Esophagus muscularis mucosa (tissue), 4 donors: ENCODE results near the gene MOSPD2.

Source experiments
- CTCF ChIP-seq, 3 experiments: fragments of 200-600 bp in 2 of 3; fragments of 450-650 bp in 1 of 3; sonication (generic) in 2 of 3; IDR thresholded peaks; one replicate each; pipeline ENCODE4 v1.5.1; 2017 to 2019; ENCODE audit warnings: antibody characterized with exemption in 3 of 3, mild to moderate bottlenecking in 2 of 3, moderate library complexity in 1 of 3
- EP300 ChIP-seq: sonication (generic); formaldehyde crosslinking; IDR thresholded peaks from one replicate; pipeline ENCODE4 v1.6.1; 2017; ENCODE audit warnings: antibody characterized with exemption
- POLR2A ChIP-seq: fragments of 450-650 bp; IDR thresholded peaks from one replicate; pipeline ENCODE4 v1.6.1; 2017; ENCODE audit warnings: antibody characterized with exemption, moderate library complexity, mild to moderate bottlenecking, low read depth
- POLR2AphosphoS5 ChIP-seq, 2 donors: sonication (generic); formaldehyde crosslinking; IDR thresholded peaks; one replicate each; pipeline ENCODE4 v1.6.1; 2017; ENCODE audit warnings: antibody characterized with exemption in 2 of 2

GRCh38 chrX:14825851-14826250 lies 47.4 kb upstream of the MOSPD2 start:
- TF ChIP-seq CTCF (IDR thresholded peaks at IDR 0.05) (no peak), EP300 (no peak), POLR2A (no peak), POLR2AphosphoS5 (IDR thresholded peaks at IDR 0.05) (no peak)
